HepG2 (cell line): ENCODE results near the gene CAMK2D. TPM values are rescaled to one million over a fixed set of nuclear protein-coding genes. Genes with fewer than 3 reads are reported as not detected.
A peak's percentile ranks its signal among the peaks of the same experiment; 100 is the strongest.

Experiments
- CEBPB ChIP-seq: IDR thresholded peaks from 2 replicates; pipeline ENCODE4 v1.6.1; 2011; ENCODE audit warnings: low read depth, low read length, improper control_type of control experiment, borderline replicate concordance
- ELF3 ChIP-seq: IDR thresholded peaks from 2 replicates; pipeline ENCODE4 v1.6.1; 2016; ENCODE audit warnings: missing genetic modification reagents, missing compliant biosample characterization
- EP300 ChIP-seq, 3 experiments: sonication (generic) in 1 of 3; formaldehyde crosslinking in 1 of 3; IDR thresholded peaks; 2 replicates each; pipeline versions ENCODE4 v1.5.1 to v1.6.1; 2011 to 2020; ENCODE audit warnings: low read depth in 2 of 3, low read length in 2 of 3, borderline replicate concordance in 1 of 3, improper control_type of control experiment in 1 of 3, mild to moderate bottlenecking in 1 of 3, missing genetic modification reagents in 1 of 3, moderate library complexity in 1 of 3
- GATAD2A ChIP-seq: IDR thresholded peaks from 2 replicates; pipeline ENCODE4 v1.6.1; 2016
- GFI1 ChIP-seq: sonication (generic); formaldehyde crosslinking; IDR thresholded peaks from 2 replicates; pipeline ENCODE4 v1.5.0; 2020; ENCODE audit warnings: missing genetic modification reagents, mild to moderate bottlenecking, borderline replicate concordance
- HDAC1 ChIP-seq: sonication (generic); formaldehyde crosslinking; IDR thresholded peaks from 2 replicates; pipeline ENCODE4 v1.5.1; 2020; ENCODE audit warnings: mild to moderate bottlenecking, missing genetic modification reagents
- HMG20A ChIP-seq: IDR thresholded peaks from 2 replicates; pipeline ENCODE4 v1.6.1; 2016; ENCODE audit warnings: borderline replicate concordance
- JUN ChIP-seq: sonication (generic); formaldehyde crosslinking; IDR thresholded peaks from 2 replicates; pipeline ENCODE4 v1.4.0; 2020; ENCODE audit warnings: mild to moderate bottlenecking, missing genetic modification reagents
- MAZ ChIP-seq, 2 experiments: sonication (generic) in 1 of 2; formaldehyde crosslinking in 1 of 2; IDR thresholded peaks; 2 replicates each; pipeline versions ENCODE4 v1.5.0 to v1.6.1; 2012 to 2020; ENCODE audit warnings: low read depth in 2 of 2, mild to moderate bottlenecking in 2 of 2, borderline replicate concordance in 1 of 2, improper control_type of control experiment in 1 of 2, low read length in 1 of 2, missing genetic modification reagents in 1 of 2, moderate library complexity in 1 of 2
- MEIS1 ChIP-seq: sonication (generic); formaldehyde crosslinking; IDR thresholded peaks from 2 replicates; pipeline ENCODE4 v1.9.0; 2021; ENCODE audit warnings: mild to moderate bottlenecking, missing genetic modification reagents, moderate library complexity, borderline replicate concordance
- NR2F1 ChIP-seq, 2 experiments: fragments of 450-650 bp in 1 of 2; formaldehyde crosslinking in 1 of 2; IDR thresholded peaks; 2 replicates each; pipeline versions ENCODE4 v1.5.0 to v1.6.1; 2016 to 2020; ENCODE audit warnings: mild to moderate bottlenecking in 1 of 2, missing compliant biosample characterization in 1 of 2, missing genetic modification reagents in 1 of 2, moderate library complexity in 1 of 2
- NR3C1 ChIP-seq: sonication (generic); formaldehyde crosslinking; IDR thresholded peaks from 2 replicates; pipeline ENCODE4 v1.4.0; 2020; ENCODE audit warnings: missing genetic modification reagents
- POGZ ChIP-seq: sonication (generic); formaldehyde crosslinking; IDR thresholded peaks from 2 replicates; pipeline ENCODE4 v1.4.0; 2020; ENCODE audit warnings: mild to moderate bottlenecking, missing genetic modification reagents
- RXRA ChIP-seq: sonication (generic); formaldehyde crosslinking; IDR thresholded peaks from 2 replicates; pipeline ENCODE4 v1.5.1; 2020; ENCODE audit warnings: missing genetic modification reagents
- TBL1XR1 ChIP-seq: fragments of 150-350 bp; IDR thresholded peaks from 2 replicates; pipeline ENCODE4 v1.6.1; 2014; ENCODE audit warnings: borderline replicate concordance, low read length; ENCODE audit not compliant: partially characterized antibody
- THAP11 ChIP-seq: IDR thresholded peaks from 2 replicates; pipeline ENCODE4 v1.6.1; 2016; ENCODE audit warnings: missing biosample characterization, missing genetic modification reagents
- TP53 ChIP-seq: sonication (generic); formaldehyde crosslinking; conservative IDR thresholded peaks from 2 replicates; pipeline ENCODE4 v1.4.0; 2020; ENCODE audit warnings: missing genetic modification reagents
- ZBTB3 ChIP-seq: sonication (generic); formaldehyde crosslinking; IDR thresholded peaks from 2 replicates; pipeline ENCODE4 v1.4.0; 2020; ENCODE audit warnings: low read depth, mild to moderate bottlenecking, moderate library complexity, missing genetic modification reagents, borderline replicate concordance
- ZKSCAN1 ChIP-seq: fragments of 150-350 bp; IDR thresholded peaks from 2 replicates; pipeline ENCODE4 v1.6.1; 2014; ENCODE audit warnings: low read length
- ZKSCAN8 ChIP-seq: IDR thresholded peaks from 2 replicates; pipeline ENCODE4 v1.6.1; 2016; ENCODE audit warnings: borderline replicate concordance, missing genetic modification reagents, missing compliant biosample characterization
- ZMYM4 ChIP-seq: sonication (generic); formaldehyde crosslinking; IDR thresholded peaks from 2 replicates; pipeline ENCODE4 v1.8.1; 2023; ENCODE audit warnings: mild to moderate bottlenecking, missing genetic modification reagents
- ZNF124 ChIP-seq: sonication (generic); formaldehyde crosslinking; IDR thresholded peaks from 2 replicates; pipeline ENCODE4 v1.4.0; 2020; ENCODE audit warnings: missing genetic modification reagents
- ZNF205 ChIP-seq: IDR thresholded peaks from 2 replicates; pipeline ENCODE4 v1.6.1; 2018; ENCODE audit warnings: missing biosample characterization, missing genetic modification reagents
- ZNF264 ChIP-seq: sonication (generic); formaldehyde crosslinking; IDR thresholded peaks from 2 replicates; pipeline ENCODE4 v1.4.0; 2020; ENCODE audit warnings: missing genetic modification reagents
- ZNF709 ChIP-seq: sonication (generic); formaldehyde crosslinking; IDR thresholded peaks from 2 replicates; pipeline ENCODE4 v1.5.0; 2020; ENCODE audit warnings: mild to moderate bottlenecking, missing genetic modification reagents
- ZNF766 ChIP-seq: sonication (generic); formaldehyde crosslinking; IDR thresholded peaks from 2 replicates; pipeline ENCODE4 v1.5.0; 2020; ENCODE audit warnings: missing genetic modification reagents, borderline replicate concordance
- polyA plus RNA-seq, 8 experiments: library from polyadenylated mRNA; depleted of rRNA in 3 of 8; stranded (reverse) in 7 of 8; unstranded in 1 of 8; fragments of >200 nt; fragmentation: Illumina TruSeq in 4 of 8; extraction: Trizol in 4 of 8; gene quantifications; 2 replicates each; pipeline versions ENCODE4 v1.2.1 to v1.2.3, GENCODE V29; 2011 to 2016; ENCODE audit warnings: low read depth in 4 of 8, missing spikeins in 1 of 8, mixed read lengths in 1 of 8; ENCODE audit not compliant: insufficient read depth in 1 of 8
- total RNA-seq, 5 experiments: library from RNA; depleted of rRNA; stranded (reverse); fragments of >200 nt; fragmentation: Illumina TruSeq; extraction: Trizol; gene quantifications; 2 replicates each; pipeline ENCODE4 v1.2.3, GENCODE V29; 2016; ENCODE audit warnings: low read depth in 1 of 5
- TF ChIP-seq, protein P1 (sequence below): sonication (generic); formaldehyde crosslinking; IDR thresholded peaks from 2 replicates; pipeline ENCODE4 v1.4.0; 2020; ENCODE audit warnings: missing genetic modification reagents
- TF ChIP-seq, protein P2 (sequence below): sonication (generic); formaldehyde crosslinking; IDR thresholded peaks from 2 replicates; pipeline ENCODE4 v1.4.0; 2020; ENCODE audit warnings: missing genetic modification reagents, mild to moderate bottlenecking, borderline replicate concordance
- TF ChIP-seq, protein P3 (sequence below): sonication (generic); formaldehyde crosslinking; IDR thresholded peaks from 2 replicates; pipeline ENCODE4 v1.4.0; 2020; ENCODE audit warnings: missing genetic modification reagents

Gene CAMK2D
- total and polyA plus RNA-seq, 2 of the 13 experiments (the other 11 are each of a cell fraction or from before 2014, with no cell fraction given): 18.0 to 65.4 TPM

DNA sequence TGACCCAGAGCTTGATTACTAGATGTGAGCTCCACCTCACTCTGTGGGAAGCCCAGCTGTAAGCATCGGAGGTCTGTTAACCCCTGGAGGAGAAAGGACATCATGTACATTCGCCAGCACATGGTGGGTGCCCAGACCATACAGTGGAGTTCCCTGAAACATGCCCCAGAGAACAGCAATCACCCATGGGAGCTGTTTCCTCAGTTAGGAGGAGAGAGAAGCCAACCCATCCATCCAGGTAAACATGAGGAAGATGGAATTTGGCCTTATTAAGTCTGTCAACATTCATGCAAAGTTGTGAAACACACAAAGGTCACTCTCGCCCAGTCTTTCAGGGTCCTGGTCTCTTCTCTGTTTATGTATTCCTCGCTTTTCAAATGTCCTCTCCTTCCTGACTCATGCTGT, 357.4 kb downstream of the CAMK2D start (continued):
- TF ChIP-seq EP300 (IDR thresholded peaks at IDR 0.05; ENCODE audit: low read depth in 2 of 2, low read length in 2 of 2): peak; percentile 63 to 90
- peak; percentile 70; the same call in 1 of the 2 replicates for TF ChIP-seq EP300 (CRISPR knock-in tag; IDR thresholded peaks at IDR 0.05; ENCODE audit: borderline replicate concordance)
- TF ChIP-seq, protein P1, sequence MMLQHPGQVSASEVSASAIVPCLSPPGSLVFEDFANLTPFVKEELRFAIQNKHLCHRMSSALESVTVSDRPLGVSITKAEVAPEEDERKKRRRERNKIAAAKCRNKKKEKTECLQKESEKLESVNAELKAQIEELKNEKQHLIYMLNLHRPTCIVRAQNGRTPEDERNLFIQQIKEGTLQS (CRISPR knock-in tag): no peak
- peak; percentile 39; the same call in 1 of the 2 replicates for TF ChIP-seq ZNF205 (CRISPR knock-in tag)
- peak; percentile 93 for TF ChIP-seq POGZ (CRISPR knock-in tag)
- TF ChIP-seq TBL1XR1: peak; percentile 33
- TF ChIP-seq, protein P2, sequence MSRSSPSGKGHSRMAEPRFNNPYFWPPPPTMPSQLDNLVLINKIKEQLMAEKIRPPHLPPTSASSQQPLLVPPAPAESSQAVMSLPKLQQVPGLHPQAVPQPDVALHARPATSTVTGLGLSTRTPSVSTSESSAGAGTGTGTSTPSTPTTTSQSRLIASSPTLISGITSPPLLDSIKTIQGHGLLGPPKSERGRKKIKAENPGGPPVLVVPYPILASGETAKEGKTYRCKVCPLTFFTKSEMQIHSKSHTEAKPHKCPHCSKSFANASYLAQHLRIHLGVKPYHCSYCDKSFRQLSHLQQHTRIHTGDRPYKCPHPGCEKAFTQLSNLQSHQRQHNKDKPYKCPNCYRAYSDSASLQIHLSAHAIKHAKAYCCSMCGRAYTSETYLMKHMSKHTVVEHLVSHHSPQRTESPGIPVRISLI (CRISPR knock-in tag): peak; percentile 36; the same call in 1 of the 2 replicates
- TF ChIP-seq ZNF766: peak; percentile 35; the same call in 1 of the 2 replicates
- no peak for TF ChIP-seq MAZ (IDR thresholded peaks at IDR 0.05; ENCODE audit: borderline replicate concordance, low read depth, low read length)
- TF ChIP-seq MAZ (CRISPR knock-in tag; IDR thresholded peaks at IDR 0.05; ENCODE audit: low read depth): peak; percentile 38; the same call in 1 of the 2 replicates
- TF ChIP-seq, protein P3, sequence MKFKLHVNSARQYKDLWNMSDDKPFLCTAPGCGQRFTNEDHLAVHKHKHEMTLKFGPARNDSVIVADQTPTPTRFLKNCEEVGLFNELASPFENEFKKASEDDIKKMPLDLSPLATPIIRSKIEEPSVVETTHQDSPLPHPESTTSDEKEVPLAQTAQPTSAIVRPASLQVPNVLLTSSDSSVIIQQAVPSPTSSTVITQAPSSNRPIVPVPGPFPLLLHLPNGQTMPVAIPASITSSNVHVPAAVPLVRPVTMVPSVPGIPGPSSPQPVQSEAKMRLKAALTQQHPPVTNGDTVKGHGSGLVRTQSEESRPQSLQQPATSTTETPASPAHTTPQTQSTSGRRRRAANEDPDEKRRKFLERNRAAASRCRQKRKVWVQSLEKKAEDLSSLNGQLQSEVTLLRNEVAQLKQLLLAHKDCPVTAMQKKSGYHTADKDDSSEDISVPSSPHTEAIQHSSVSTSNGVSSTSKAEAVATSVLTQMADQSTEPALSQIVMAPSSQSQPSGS (CRISPR knock-in tag): peak; percentile 93
- TF ChIP-seq NR3C1 (CRISPR knock-in tag): no peak
- peak; percentile 80 for TF ChIP-seq GFI1
- TF ChIP-seq ELF3 (CRISPR knock-in tag): peak; percentile 81
- peak; percentile 91 for TF ChIP-seq ZMYM4 (CRISPR knock-in tag)
- TF ChIP-seq NR2F1 (CRISPR knock-in tag; IDR thresholded peaks at IDR 0.05): peak; percentile 60 to 73; a peak in 3 of 4 replicates
- peak; percentile 59 for TF ChIP-seq MEIS1
- TF ChIP-seq ZKSCAN1: 0 out of 2 replicates have a peak, but pooled peaks have one; percentile 21
- TF ChIP-seq THAP11 (CRISPR knock-in tag): peak; percentile 59
- TF ChIP-seq RXRA (CRISPR knock-in tag): peak; percentile 45; the same call in 1 of the 2 replicates
- TF ChIP-seq HDAC1 (CRISPR knock-in tag): peak; percentile 69; the same call in 1 of the 2 replicates
- TF ChIP-seq GATAD2A (CRISPR knock-in tag): peak; percentile 96
- TF ChIP-seq ZNF709: no peak
- 0 out of 2 replicates have a peak, but pooled peaks have one; percentile 78 for TF ChIP-seq ZNF264 (CRISPR knock-in tag)
- peak; percentile 86; the same call in 1 of the 2 replicates for TF ChIP-seq HMG20A (CRISPR knock-in tag)
- TF ChIP-seq ZKSCAN8 (CRISPR knock-in tag): peak; percentile 62; the same call in 1 of the 2 replicates
- TF ChIP-seq ZNF124 (CRISPR knock-in tag): peak; percentile 85
- TF ChIP-seq ZBTB3 (CRISPR knock-in tag): 0 out of 2 replicates have a peak, but pooled peaks have one; percentile 55
- peak; percentile 62; the same call in 1 of the 2 replicates for TF ChIP-seq JUN (CRISPR knock-in tag)
- TF ChIP-seq CEBPB: peak; percentile 95
- 0 out of 2 replicates have a peak, but pooled peaks have one; percentile 52 for TF ChIP-seq TP53
